SK-N-SH treated with all-trans-retinoic acid at 6 μM for 48 hours (cell line): ENCODE measurements around the gene GPX4.

Experiments used
- GLIS3 ChIP-seq: fragments of 250-450 bp; sonication (Bioruptor Pico); IDR thresholded peaks from 2 replicates; pipeline ENCODE4 v1.5.0; 2020; ENCODE audit warnings: mild to moderate bottlenecking, moderate library complexity
- PPARA ChIP-seq: fragments of 250-450 bp; sonication (Bioruptor Pico); IDR thresholded peaks from 2 replicates; pipeline ENCODE4 v1.5.0; 2020; ENCODE audit warnings: mild to moderate bottlenecking, borderline replicate concordance
- SNAI2 ChIP-seq: fragments of 250-450 bp; sonication (Bioruptor Pico); IDR thresholded peaks from 2 replicates; pipeline ENCODE4 v1.5.0; 2020; ENCODE audit warnings: mild to moderate bottlenecking, moderate library complexity
- TOX ChIP-seq: fragments of 250-450 bp; sonication (Bioruptor Pico); IDR thresholded peaks from 2 replicates; pipeline ENCODE4 v1.8.0; 2021; ENCODE audit warnings: mild to moderate bottlenecking, moderate library complexity, borderline replicate concordance
- ZC3H10 ChIP-seq: fragments of 250-450 bp; sonication (Bioruptor Pico); IDR thresholded peaks from 2 replicates; pipeline ENCODE4 v1.5.1; 2021; ENCODE audit warnings: mild to moderate bottlenecking, moderate library complexity
- ZNF70 ChIP-seq: fragments of 450-650 bp; formaldehyde crosslinking; IDR thresholded peaks from 2 replicates; pipeline ENCODE4 v1.5.0; 2020; ENCODE audit warnings: mild to moderate bottlenecking, moderate library complexity
- TF ChIP-seq, protein P1 (sequence below): fragments of 250-450 bp; sonication (Bioruptor Pico); IDR thresholded peaks from 2 replicates; pipeline ENCODE4 v1.5.1; 2021; ENCODE audit warnings: mild to moderate bottlenecking, moderate library complexity
- TF ChIP-seq, protein P2 (sequence below): fragments of 250-450 bp; sonication (Bioruptor Pico); IDR thresholded peaks from 2 replicates; pipeline ENCODE4 v1.8.0; 2020; ENCODE audit warnings: mild to moderate bottlenecking, moderate library complexity, borderline replicate concordance

DNA sequence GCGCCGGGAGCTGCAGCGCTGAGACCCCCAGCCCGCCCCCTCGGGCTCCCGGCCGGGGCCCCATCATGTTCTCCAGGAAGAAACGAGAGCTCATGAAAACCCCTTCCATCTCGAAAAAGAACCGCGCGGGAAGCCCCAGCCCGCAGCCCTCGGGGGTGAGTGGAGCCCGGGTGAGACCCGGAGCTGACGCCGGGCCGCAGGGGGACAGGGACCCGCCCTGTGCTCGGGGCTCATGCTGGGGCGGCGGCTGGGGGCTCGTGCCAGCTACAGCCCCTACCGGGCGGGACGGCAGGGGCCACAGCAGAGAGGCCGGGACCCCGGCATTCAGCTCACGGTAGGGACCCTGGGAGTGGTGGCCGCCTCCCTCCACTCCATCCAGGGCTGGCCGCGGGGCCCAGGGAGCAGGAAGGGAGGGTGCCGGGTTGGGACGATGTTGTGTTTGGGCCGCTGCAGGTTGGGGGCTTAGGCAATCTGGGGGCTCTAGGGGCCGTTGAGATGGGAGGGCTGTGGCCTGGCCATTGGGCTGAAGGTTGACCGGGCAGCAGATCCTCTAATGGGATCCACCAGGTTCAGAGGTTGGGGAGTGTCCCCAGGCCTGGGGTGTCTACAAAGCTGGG is 36.3 kb upstream of the GPX4 start:
- TF ChIP-seq ZC3H10 (CRISPR knock-in tag) (no peak), ZNF70 (no peak), PPARA (no peak), TOX (CRISPR knock-in tag) (no peak), SNAI2 (CRISPR knock-in tag) (no peak), GLIS3 (no peak)
- TF ChIP-seq, protein P1, sequence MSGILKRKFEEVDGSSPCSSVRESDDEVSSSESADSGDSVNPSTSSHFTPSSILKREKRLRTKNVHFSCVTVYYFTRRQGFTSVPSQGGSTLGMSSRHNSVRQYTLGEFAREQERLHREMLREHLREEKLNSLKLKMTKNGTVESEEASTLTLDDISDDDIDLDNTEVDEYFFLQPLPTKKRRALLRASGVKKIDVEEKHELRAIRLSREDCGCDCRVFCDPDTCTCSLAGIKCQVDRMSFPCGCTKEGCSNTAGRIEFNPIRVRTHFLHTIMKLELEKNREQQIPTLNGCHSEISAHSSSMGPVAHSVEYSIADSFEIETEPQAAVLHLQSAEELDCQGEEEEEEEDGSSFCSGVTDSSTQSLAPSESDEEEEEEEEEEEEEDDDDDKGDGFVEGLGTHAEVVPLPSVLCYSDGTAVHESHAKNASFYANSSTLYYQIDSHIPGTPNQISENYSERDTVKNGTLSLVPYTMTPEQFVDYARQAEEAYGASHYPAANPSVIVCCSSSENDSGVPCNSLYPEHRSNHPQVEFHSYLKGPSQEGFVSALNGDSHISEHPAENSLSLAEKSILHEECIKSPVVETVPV (CRISPR knock-in tag), result no peak
- TF ChIP-seq, protein P2, sequence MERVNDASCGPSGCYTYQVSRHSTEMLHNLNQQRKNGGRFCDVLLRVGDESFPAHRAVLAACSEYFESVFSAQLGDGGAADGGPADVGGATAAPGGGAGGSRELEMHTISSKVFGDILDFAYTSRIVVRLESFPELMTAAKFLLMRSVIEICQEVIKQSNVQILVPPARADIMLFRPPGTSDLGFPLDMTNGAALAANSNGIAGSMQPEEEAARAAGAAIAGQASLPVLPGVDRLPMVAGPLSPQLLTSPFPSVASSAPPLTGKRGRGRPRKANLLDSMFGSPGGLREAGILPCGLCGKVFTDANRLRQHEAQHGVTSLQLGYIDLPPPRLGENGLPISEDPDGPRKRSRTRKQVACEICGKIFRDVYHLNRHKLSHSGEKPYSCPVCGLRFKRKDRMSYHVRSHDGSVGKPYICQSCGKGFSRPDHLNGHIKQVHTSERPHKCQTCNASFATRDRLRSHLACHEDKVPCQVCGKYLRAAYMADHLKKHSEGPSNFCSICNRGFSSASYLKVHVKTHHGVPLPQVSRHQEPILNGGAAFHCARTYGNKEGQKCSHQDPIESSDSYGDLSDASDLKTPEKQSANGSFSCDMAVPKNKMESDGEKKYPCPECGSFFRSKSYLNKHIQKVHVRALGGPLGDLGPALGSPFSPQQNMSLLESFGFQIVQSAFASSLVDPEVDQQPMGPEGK, result no peak
